Gastrocnemius medialis (tissue), 4 donors: ENCODE data around the gene ZBTB20.

Source experiments
- CTCF ChIP-seq, 5 experiments: fragments of 450-650 bp in 3 of 5; fragments of 200-600 bp in 2 of 5; sonication (generic) in 2 of 5; IDR thresholded peaks in 4 of 5; conservative IDR thresholded peaks in 1 of 5; 1 replicate in 4 of 5; 2 replicates in 1 of 5; pipeline ENCODE4 v1.5.1; 2016 to 2019; ENCODE audit warnings: antibody characterized with exemption in 5 of 5, mild to moderate bottlenecking in 3 of 5, moderate library complexity in 3 of 5
- POLR2A ChIP-seq, 2 donors: fragments of 450-650 bp; IDR thresholded peaks; one replicate each; pipeline ENCODE4 v1.6.1; 2017; ENCODE audit warnings: antibody characterized with exemption in 2 of 2, mild to moderate bottlenecking in 2 of 2, moderate library complexity in 2 of 2

GRCh38 chr3:114460459-114460858 lies 686.6 kb downstream of the ZBTB20 start:
- TF ChIP-seq POLR2A (IDR thresholded peaks at IDR 0.05), result no peak
- TF ChIP-seq CTCF (IDR thresholded peaks at IDR 0.05 in 4 of 5, conservative IDR thresholded peaks at IDR 0.05 in 1 of 5), result no peak
